Mesangial cell (primary cell): ENCODE data around the gene ALG10. TPM values are rescaled to one million over a fixed set of nuclear protein-coding genes. Genes with fewer than 3 reads are reported as not detected.

Source experiments
- total RNA-seq: library from RNA; depleted of rRNA; stranded (reverse); fragments of >200 nt; gene quantifications from 2 replicates; pipeline ENCODE4 v1.2.3, GENCODE V29; 2015

Gene ALG10
- 9.9 and 10.6 TPM in 2 replicates for total RNA-seq

GRCh38 chr12:34022079-34022830 lies at the start of gene ALG10:
Gene ALG10 (plus strand): TSS chr12:34022496. CDS start chr12:34022600, 104 bp downstream.

